Measurements from ENCODE around the gene PTPRM. TPM values are rescaled to one million over a fixed set of nuclear protein-coding genes. Genes with fewer than 3 reads are reported as not detected.

Gene PTPRM
- total RNA-seq, 2 experiments from 2014 or later: 2.1 to 3.0 TPM

DNA sequence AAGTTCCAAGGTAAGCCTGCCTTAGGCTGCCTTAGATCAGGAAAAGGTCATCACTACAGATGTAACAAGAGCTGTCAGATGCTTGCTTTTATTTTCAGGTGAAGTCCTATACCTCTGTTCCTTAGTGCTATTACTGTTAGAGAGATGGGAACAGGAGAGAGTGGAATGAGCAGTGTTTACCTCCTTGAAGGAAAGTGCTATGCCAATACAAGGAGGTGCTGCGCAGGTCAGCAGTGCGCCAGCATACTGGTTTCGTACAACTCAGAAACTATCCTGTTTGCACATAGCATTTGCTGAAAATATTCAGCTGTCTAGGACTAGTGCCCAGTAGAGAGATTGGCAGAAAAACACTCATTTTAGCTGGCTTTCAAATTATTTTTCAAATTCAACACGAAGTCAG, 629.1 kb downstream of the PTPRM start:
- ChIA-PET POLR2A (no interaction called here), CTCF (no interaction called here)
- DNase-seq: no peak
- no peaks in the 10 kb centered on the region for H3K9me3 Mint-ChIP-seq
- no peaks in the 10 kb centered on the region for H3K36me3 Mint-ChIP-seq (ENCODE audit: low read depth)
- intact Hi-C loops (cut with micrococcal nuclease): no loop called here
- no peaks in the 10 kb centered on the region for H3K4me1 Mint-ChIP-seq (ENCODE audit: low read depth)
- no peak overlapping the region for H3K27ac Mint-ChIP-seq
- no peak overlapping the region for H3K4me3 Mint-ChIP-seq
- TF ChIP-seq CTCF (IDR thresholded peaks at IDR 0.05): no peak
- H3K27me3 Mint-ChIP-seq: no peaks in the 10 kb centered on the region
- no peak for ATAC-seq

- DNase-seq (no peak), ATAC-seq (no peak)
- no peaks in the 10 kb centered on the region for H3K9me3 Mint-ChIP-seq
- CTCF ChIA-PET: no interaction called here
- POLR2A ChIA-PET: no interaction called here
- H3K4me1 Mint-ChIP-seq (ENCODE audit: low read depth): no peaks in the 10 kb centered on the region
- H3K27me3 Mint-ChIP-seq: no peaks in the 10 kb centered on the region
- no peak overlapping the region for H3K4me3 Mint-ChIP-seq
- H3K27ac Mint-ChIP-seq: no peak overlapping the region
- no peak for TF ChIP-seq CTCF (IDR thresholded peaks at IDR 0.05)
- intact Hi-C loops (cut with micrococcal nuclease): no loop called here
- no peaks in the 10 kb centered on the region for H3K36me3 Mint-ChIP-seq (ENCODE audit: low read depth)
These were observed 630.4 kb downstream of the PTPRM start for GRCh38 chr18:8197499-8197898.

DNA sequence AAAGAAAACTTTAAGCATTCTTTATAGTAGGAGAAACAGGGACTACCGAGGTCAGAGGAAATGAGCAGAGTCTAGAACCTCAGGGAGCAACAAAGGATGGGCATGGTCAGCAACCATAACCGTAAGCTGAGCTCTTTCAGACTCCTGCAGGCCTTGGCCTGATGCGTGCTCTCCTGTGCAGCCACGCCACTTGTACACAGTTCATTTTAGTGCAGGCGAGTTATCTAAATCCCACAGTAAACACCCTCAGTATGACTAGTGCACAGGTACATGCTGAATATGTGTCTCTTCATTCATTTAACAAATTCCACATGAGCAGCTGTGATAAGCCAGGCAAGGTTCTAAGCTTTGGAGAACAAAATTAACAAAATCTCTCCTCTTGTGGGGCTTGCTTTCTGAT, 640.9 kb downstream of the PTPRM start:
- Mint-ChIP-seq H3K4me3 (no peak overlapping the region), H3K27ac (no peak overlapping the region), H3K36me3 (ENCODE audit: low read depth) (no peaks in the 10 kb centered on the region), H3K4me1 (ENCODE audit: low read depth) (no peaks in the 10 kb centered on the region), H3K9me3 (no peaks in the 10 kb centered on the region), H3K27me3 (no peaks in the 10 kb centered on the region)
- DNase-seq (no peak), ATAC-seq (no peak)
- POLR2A ChIA-PET: no interaction called here
- TF ChIP-seq CTCF (IDR thresholded peaks at IDR 0.05): no peak
- CTCF ChIA-PET: no interaction called here
- intact Hi-C loops (cut with micrococcal nuclease): no loop called here

DNA sequence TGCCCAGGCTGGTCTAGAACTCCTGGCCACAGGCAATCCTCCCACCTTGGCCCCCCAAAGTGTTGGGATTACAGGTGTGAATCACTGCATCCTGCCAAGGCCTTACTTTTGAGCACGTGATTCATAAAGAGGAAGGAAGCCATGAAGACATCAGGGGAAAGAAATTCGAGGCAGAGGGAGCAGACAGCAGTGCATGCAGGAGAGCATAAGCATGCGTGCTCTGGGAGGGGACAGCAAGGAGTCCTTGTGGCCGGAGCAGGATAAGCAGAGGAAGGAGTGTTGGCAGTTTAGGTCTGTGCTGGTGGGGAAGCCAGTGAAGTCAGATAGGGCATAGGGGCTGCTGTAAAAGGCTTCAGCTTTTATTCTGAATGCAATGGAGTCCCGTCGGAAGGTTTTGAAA, 641.6 kb downstream of the PTPRM start:
- POLR2A ChIA-PET: no interaction called here

More for the DNA sequence above, 641.6 kb downstream of the PTPRM start:
- no peak for ATAC-seq
- no peak overlapping the region for H3K27ac Mint-ChIP-seq
- no peak for DNase-seq
- no peak overlapping the region for H3K4me3 Mint-ChIP-seq
- H3K4me1 Mint-ChIP-seq (ENCODE audit: low read depth): no peaks in the 10 kb centered on the region
- CTCF ChIA-PET: no interaction called here
- H3K9me3 Mint-ChIP-seq: no peaks in the 10 kb centered on the region
- H3K36me3 Mint-ChIP-seq (ENCODE audit: low read depth): no peaks in the 10 kb centered on the region
- TF ChIP-seq CTCF (IDR thresholded peaks at IDR 0.05): no peak
- H3K27me3 Mint-ChIP-seq: no peaks in the 10 kb centered on the region
- intact Hi-C loops (cut with micrococcal nuclease): no loop called here

All from activated CD8-positive, alpha-beta T cell treated with anti-CD3 and anti-CD28 coated beads for 36 hours (primary cell).